HG03103 (cell line): ENCODE measurements around the gene E2F3.

Source experiments
- ATAC-seq: cut with Tn5 transposase; IDR thresholded peaks from one replicate; pipeline ENCODE4 v1.9.1; 2021; ENCODE audit warnings: low read depth; ENCODE audit not compliant: unreplicated experiment

Gene E2F3

GRCh38 chr6:20427856-20428255 is 26.2 kb downstream of the E2F3 start:
- peak; percentile 93 for ATAC-seq

- no peak for ATAC-seq
Observed at GRCh38 chr6:20432692-20433091, 31.0 kb downstream of the E2F3 start.

- no peak for ATAC-seq
Observed at GRCh38 chr6:20433321-20433720, 31.6 kb downstream of the E2F3 start.

- no peak for ATAC-seq
Observed at GRCh38 chr6:20433929-20434328, 32.2 kb downstream of the E2F3 start.

- no peak for ATAC-seq
Observed at GRCh38 chr6:20434766-20435165, 33.1 kb downstream of the E2F3 start.

GRCh38 chr6:20436719-20437118 is 35.0 kb downstream of the E2F3 start:
- ATAC-seq: no peak

- no peak for ATAC-seq
Observed at GRCh38 chr6:20437639-20438038, 36.0 kb downstream of the E2F3 start.

- ATAC-seq: no peak
Observed at GRCh38 chr6:20438462-20439070, 36.9 kb downstream of the E2F3 start.

- ATAC-seq: no peak
Observed at GRCh38 chr6:20439558-20439957, 37.9 kb downstream of the E2F3 start.

GRCh38 chr6:20440296-20440695 is 38.6 kb downstream of the E2F3 start:
- ATAC-seq: no peak

- no peak for ATAC-seq
Observed at GRCh38 chr6:20441236-20441635, 39.6 kb downstream of the E2F3 start.

GRCh38 chr6:20441921-20442320 is 40.2 kb downstream of the E2F3 start:
- no peak for ATAC-seq

GRCh38 chr6:20444786-20445271 is 43.1 kb downstream of the E2F3 start:
- ATAC-seq: no peak

GRCh38 chr6:20447157-20447556 is 45.5 kb downstream of the E2F3 start:
- no peak for ATAC-seq

- ATAC-seq: no peak
Observed at GRCh38 chr6:20447581-20448132, 46.0 kb downstream of the E2F3 start.

- no peak for ATAC-seq
Observed at GRCh38 chr6:20448828-20449227, 47.1 kb downstream of the E2F3 start.

GRCh38 chr6:20454204-20454824 is 52.6 kb downstream of the E2F3 start:
- ATAC-seq: no peak

- no peak for ATAC-seq
Observed at GRCh38 chr6:20455251-20455940, 53.7 kb downstream of the E2F3 start.

- ATAC-seq: no peak
Observed at GRCh38 chr6:20458027-20458894, 56.6 kb downstream of the E2F3 start.

GRCh38 chr6:20459682-20460081 is 58.0 kb downstream of the E2F3 start:
- no peak for ATAC-seq

- ATAC-seq: no peak
Observed at GRCh38 chr6:20461576-20461975, 59.9 kb downstream of the E2F3 start.
